HCT116 (cell line): Measurements from ENCODE around the gene ATM. TPM values are rescaled to one million over a fixed set of nuclear protein-coding genes. Genes with fewer than 3 reads are reported as not detected.

Source experiments
- ATAC-seq: fragments of 200-7000 bp; cut with Tn5 transposase; 2 replicates; pipeline ENCODE4 v1.9.1; 2020; ENCODE audit warnings: mild to moderate bottlenecking, moderate library complexity
- BruUV-seq: library from RNA; stranded (reverse); fragments of 400-500 nt; replicated peaks from 2 replicates; lab custom pipeline; 2021; lab: Mats Ljungman, UMichigan
- CTCF ChIA-PET: fragments of 300-600 bp; sonication (Branson Sonifier 250); formaldehyde crosslinking; loops from one replicate; lab custom pipeline; 2021; ENCODE audit warnings: antibody characterized with exemption; lab: Charles Lee
- POLR2A ChIA-PET: fragments of 300-600, 350-600 bp; sonication (Branson Sonifier 250); formaldehyde crosslinking; loops from one replicate; lab custom pipeline; 2021; ENCODE audit warnings: antibody characterized with exemption; lab: Charles Lee
- RAD21 ChIA-PET, 2 experiments: fragments of 300-600 bp; sonication (Branson Sonifier 250); formaldehyde crosslinking; loops; one replicate each; lab custom pipeline; 2023; ENCODE audit warnings: low total read pairs in 2 of 2; ENCODE audit not compliant: uncharacterized antibody in 2 of 2, unreplicated experiment in 2 of 2, low non-redundant PET in 1 of 2; lab: Charles Lee
- DNase-seq: peaks from one replicate; pipeline ENCODE4 v3.0.0-alpha.2; 2010; ENCODE audit warnings: low read depth, low spot score
- H2AFZ ChIP-seq: fragments of 200-600 bp; shearing (Covaris generic), sonication (generic); 2 replicates; pipeline ENCODE4 v1.6.1; 2017; ENCODE audit warnings: low read depth, mixed run types, mixed read lengths, antibody characterized with exemption, low read length; ENCODE audit not compliant: poor library complexity, severe bottlenecking
- H3K27ac ChIP-seq: 2 replicates; pipeline ENCODE4 v1.5.1; 2012; ENCODE audit warnings: low read depth, low read length
- H3K27me3 ChIP-seq: fragments of 200-600 bp; sonication (generic); 2 replicates; pipeline ENCODE4 v1.6.1; 2016; ENCODE audit warnings: mixed run types, low read length, mixed read lengths; ENCODE audit not compliant: insufficient read depth
- H3K36me3 ChIP-seq, 2 experiments: fragments of 200-500 bp in 1 of 2; fragments of 200-600 bp in 1 of 2; sonication (Bioruptor generic) in 1 of 2; sonication (generic) in 1 of 2; 2 replicates each; pipeline versions ENCODE4 v1.5.1 to v1.6.1; 2014 to 2016; ENCODE audit warnings: low read length in 2 of 2, inconsistent platforms in 1 of 2, mixed read lengths in 1 of 2, mixed run types in 1 of 2; ENCODE audit not compliant: insufficient read depth in 2 of 2, control insufficient read depth in 1 of 2
- H3K4me1 ChIP-seq, 2 experiments: fragments of 200-600 bp in 1 of 2; sonication (generic) in 1 of 2; 2 replicates each; pipeline versions ENCODE4 v1.5.1 to v1.6.1; 2012 to 2017; ENCODE audit warnings: low read length in 2 of 2, inconsistent platforms in 1 of 2, mild to moderate bottlenecking in 1 of 2, mixed read lengths in 1 of 2, mixed run types in 1 of 2, moderate library complexity in 1 of 2; ENCODE audit not compliant: insufficient read depth in 2 of 2, control insufficient read depth in 1 of 2
- H3K4me2 ChIP-seq: fragments of 200-600 bp; sonication (generic); 2 replicates; pipeline ENCODE4 v1.6.1; 2017; ENCODE audit warnings: mixed run types, low read length, mixed read lengths
- H3K4me3 ChIP-seq, 2 experiments: fragments of 200-600 bp in 1 of 2; sonication (generic) in 1 of 2; replicated peaks in 1 of 2; 2 replicates each; pipeline ENCODE4 v1.5.1; 2011 to 2016; ENCODE audit warnings: low read length in 2 of 2, control low read depth in 1 of 2, low read depth in 1 of 2, mild to moderate bottlenecking in 1 of 2, mixed read lengths in 1 of 2, mixed run types in 1 of 2
- H3K79me2 ChIP-seq: fragments of 200-600 bp; sonication (generic); 2 replicates; pipeline ENCODE4 v1.6.1; 2017; ENCODE audit warnings: mild to moderate bottlenecking, mixed run types, low read length, moderate library complexity, mixed read lengths; ENCODE audit not compliant: insufficient read depth
- H3K9ac ChIP-seq: fragments of 200-600 bp; sonication (generic); 2 replicates; pipeline ENCODE4 v1.6.1; 2016; ENCODE audit warnings: low read length, mixed read lengths
- H3K9me2 ChIP-seq: fragments of 200-600 bp; sonication (generic), shearing (Covaris generic); 2 replicates; pipeline ENCODE4 v1.6.1; 2017; ENCODE audit warnings: mixed run types, mild to moderate bottlenecking, moderate library complexity; ENCODE audit not compliant: insufficient read depth
- H3K9me3 ChIP-seq, 2 experiments: fragments of 200-500 bp in 1 of 2; fragments of 200-600 bp in 1 of 2; sonication (Bioruptor generic) in 1 of 2; sonication (generic) in 1 of 2; 2 replicates each; pipeline ENCODE4 v1.6.1; 2014 to 2017; ENCODE audit warnings: low read length in 2 of 2, mixed read lengths in 2 of 2, inconsistent platforms in 1 of 2, low read depth in 1 of 2, mild to moderate bottlenecking in 1 of 2, mixed run types in 1 of 2, moderate library complexity in 1 of 2; ENCODE audit not compliant: control insufficient read depth in 1 of 2, insufficient read depth in 1 of 2
- H4K20me1 ChIP-seq: fragments of 200-600 bp; sonication (generic), shearing (Covaris generic); 2 replicates; pipeline ENCODE4 v1.6.1; 2017; ENCODE audit warnings: mixed run types, mild to moderate bottlenecking, moderate library complexity; ENCODE audit not compliant: insufficient read depth
- CBX3 ChIP-seq: IDR thresholded peaks from 2 replicates; pipeline ENCODE4 v1.6.1; 2012; ENCODE audit warnings: low read depth
- EZH2 ChIP-seq: fragments of 200-600 bp; sonication (generic); IDR thresholded peaks from 2 replicates; pipeline ENCODE4 v1.6.1; 2017; ENCODE audit warnings: antibody characterized with exemption, mixed run types
- EZH2phosphoT487 ChIP-seq: fragments of 200-600 bp; IDR thresholded peaks from 2 replicates; pipeline ENCODE4 v1.6.1; 2018; ENCODE audit warnings: antibody characterized with exemption, borderline replicate concordance
- FOSL1 ChIP-seq: IDR thresholded peaks from 2 replicates; pipeline ENCODE4 v1.6.1; 2012; ENCODE audit warnings: low read depth
- POLR2A ChIP-seq: IDR thresholded peaks from 2 replicates; pipeline ENCODE4 v1.7.0; 2011; ENCODE audit warnings: borderline replicate concordance; ENCODE audit not compliant: insufficient read depth, insufficient read length; ENCODE audit errors: extremely low read depth
- POLR2AphosphoS5 ChIP-seq: IDR thresholded peaks from 2 replicates; pipeline ENCODE4 v1.6.1; 2011; ENCODE audit warnings: mild to moderate bottlenecking, low read depth, low read length, moderate library complexity
- RAD21 ChIP-seq: IDR thresholded peaks from 2 replicates; pipeline ENCODE4 v1.6.1; 2012; ENCODE audit warnings: low read depth, mild to moderate bottlenecking
- SP1 ChIP-seq: IDR thresholded peaks from 2 replicates; pipeline ENCODE4 v1.6.1; 2012; ENCODE audit warnings: low read depth
- YY1 ChIP-seq: IDR thresholded peaks from 2 replicates; pipeline ENCODE4 v1.6.1; 2011; ENCODE audit warnings: low read length, low read depth, moderate library complexity, mild to moderate bottlenecking; ENCODE audit not compliant: insufficient replicate concordance; ENCODE audit errors: extremely low read depth
- intact Hi-C: fragments of 100-400 bp; cut with micrococcal nuclease; formaldehyde crosslinking; loops from 2 replicates; pipeline ENCODE4 v1.10.0; 2022
- total RNA-seq: library from RNA; stranded (reverse); gene quantifications from one replicate; pipeline ENCODE4 v1.2.1, GENCODE V29; 2021; ENCODE audit not compliant: unreplicated experiment
- TF ChIP-seq, protein P1 (sequence below): IDR thresholded peaks from 2 replicates; pipeline ENCODE4 v1.6.1; 2011; ENCODE audit warnings: mild to moderate bottlenecking, low read length, moderate library complexity; ENCODE audit not compliant: insufficient replicate concordance; ENCODE audit errors: extremely low read depth
- TF ChIP-seq, protein P2 (sequence below): IDR thresholded peaks from 2 replicates; pipeline ENCODE4 v1.6.1; 2012
- TF ChIP-seq, protein P3 (sequence below): IDR thresholded peaks from 2 replicates; pipeline ENCODE4 v1.6.1; 2012; ENCODE audit warnings: low read depth

ATM gene
- total RNA-seq, 1 experiment from 2014 or later: 32.2 TPM

DNA sequence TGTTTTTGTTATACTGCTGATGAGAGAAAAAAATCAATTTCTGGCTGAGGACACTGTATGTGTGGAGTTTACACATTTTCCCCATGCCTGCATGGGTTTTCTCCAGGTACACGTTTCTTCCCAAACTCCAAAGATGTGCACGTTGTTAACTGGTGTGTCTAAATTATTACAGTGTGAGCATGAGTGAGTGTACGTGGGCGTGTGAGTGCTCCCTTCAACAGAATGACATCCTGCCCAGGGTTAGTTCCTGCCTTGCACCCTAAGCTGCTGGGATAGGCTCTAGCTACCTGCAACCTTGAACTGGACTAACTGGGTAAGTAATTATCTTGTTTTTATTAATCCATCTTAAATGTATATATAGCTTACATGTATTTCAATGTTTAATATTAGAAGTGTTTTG, 5.9 kb upstream of the ATM start:
- H2AFZ ChIP-seq: no peak overlapping the region
- intact Hi-C loops: no loop called here
- H3K27ac ChIP-seq: no peak overlapping the region
- H3K36me3 ChIP-seq: peaks cover 0 to 5% of the 10 kb centered on the region in 2 experiments; a peak in 1 of 4 replicates
- ChIA-PET POLR2A (no interaction called here), CTCF (no interaction called here), RAD21 (interaction anchor here in 1 of 2 experiments (0.6 kb wide), 1 partner anchor 86 kb away, joined by 4 read pairs; no protein-coding TSS in a partner anchor)
- peaks cover 0 to 10% of the 10 kb centered on the region in 2 experiments; a peak in 3 of 4 replicates for H3K4me1 ChIP-seq
- no peak overlapping the region for H3K4me3 ChIP-seq
- ATAC-seq (no peak), DNase-seq (no peak)
- H3K9me3 ChIP-seq: no peaks in the 10 kb centered on the region
- no peak overlapping the region for H3K9ac ChIP-seq
- peaks cover 11% of the 10 kb centered on the region; the same call in 1 of the 2 replicates for H4K20me1 ChIP-seq
- TF ChIP-seq, protein P1, sequence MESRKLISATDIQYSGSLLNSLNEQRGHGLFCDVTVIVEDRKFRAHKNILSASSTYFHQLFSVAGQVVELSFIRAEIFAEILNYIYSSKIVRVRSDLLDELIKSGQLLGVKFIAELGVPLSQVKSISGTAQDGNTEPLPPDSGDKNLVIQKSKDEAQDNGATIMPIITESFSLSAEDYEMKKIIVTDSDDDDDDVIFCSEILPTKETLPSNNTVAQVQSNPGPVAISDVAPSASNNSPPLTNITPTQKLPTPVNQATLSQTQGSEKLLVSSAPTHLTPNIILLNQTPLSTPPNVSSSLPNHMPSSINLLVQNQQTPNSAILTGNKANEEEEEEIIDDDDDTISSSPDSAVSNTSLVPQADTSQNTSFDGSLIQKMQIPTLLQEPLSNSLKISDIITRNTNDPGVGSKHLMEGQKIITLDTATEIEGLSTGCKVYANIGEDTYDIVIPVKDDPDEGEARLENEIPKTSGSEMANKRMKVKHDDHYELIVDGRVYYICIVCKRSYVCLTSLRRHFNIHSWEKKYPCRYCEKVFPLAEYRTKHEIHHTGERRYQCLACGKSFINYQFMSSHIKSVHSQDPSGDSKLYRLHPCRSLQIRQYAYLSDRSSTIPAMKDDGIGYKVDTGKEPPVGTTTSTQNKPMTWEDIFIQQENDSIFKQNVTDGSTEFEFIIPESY: no peak
- TF ChIP-seq EZH2phosphoT487 (no peak), SP1 (no peak), CBX3 (no peak), POLR2A (no peak), POLR2AphosphoS5 (no peak), EZH2 (no peak), RAD21 (no peak), FOSL1 (no peak), YY1 (no peak)
- TF ChIP-seq, protein P2, sequence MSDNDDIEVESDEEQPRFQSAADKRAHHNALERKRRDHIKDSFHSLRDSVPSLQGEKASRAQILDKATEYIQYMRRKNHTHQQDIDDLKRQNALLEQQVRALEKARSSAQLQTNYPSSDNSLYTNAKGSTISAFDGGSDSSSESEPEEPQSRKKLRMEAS: no peak
- TF ChIP-seq, protein P3, sequence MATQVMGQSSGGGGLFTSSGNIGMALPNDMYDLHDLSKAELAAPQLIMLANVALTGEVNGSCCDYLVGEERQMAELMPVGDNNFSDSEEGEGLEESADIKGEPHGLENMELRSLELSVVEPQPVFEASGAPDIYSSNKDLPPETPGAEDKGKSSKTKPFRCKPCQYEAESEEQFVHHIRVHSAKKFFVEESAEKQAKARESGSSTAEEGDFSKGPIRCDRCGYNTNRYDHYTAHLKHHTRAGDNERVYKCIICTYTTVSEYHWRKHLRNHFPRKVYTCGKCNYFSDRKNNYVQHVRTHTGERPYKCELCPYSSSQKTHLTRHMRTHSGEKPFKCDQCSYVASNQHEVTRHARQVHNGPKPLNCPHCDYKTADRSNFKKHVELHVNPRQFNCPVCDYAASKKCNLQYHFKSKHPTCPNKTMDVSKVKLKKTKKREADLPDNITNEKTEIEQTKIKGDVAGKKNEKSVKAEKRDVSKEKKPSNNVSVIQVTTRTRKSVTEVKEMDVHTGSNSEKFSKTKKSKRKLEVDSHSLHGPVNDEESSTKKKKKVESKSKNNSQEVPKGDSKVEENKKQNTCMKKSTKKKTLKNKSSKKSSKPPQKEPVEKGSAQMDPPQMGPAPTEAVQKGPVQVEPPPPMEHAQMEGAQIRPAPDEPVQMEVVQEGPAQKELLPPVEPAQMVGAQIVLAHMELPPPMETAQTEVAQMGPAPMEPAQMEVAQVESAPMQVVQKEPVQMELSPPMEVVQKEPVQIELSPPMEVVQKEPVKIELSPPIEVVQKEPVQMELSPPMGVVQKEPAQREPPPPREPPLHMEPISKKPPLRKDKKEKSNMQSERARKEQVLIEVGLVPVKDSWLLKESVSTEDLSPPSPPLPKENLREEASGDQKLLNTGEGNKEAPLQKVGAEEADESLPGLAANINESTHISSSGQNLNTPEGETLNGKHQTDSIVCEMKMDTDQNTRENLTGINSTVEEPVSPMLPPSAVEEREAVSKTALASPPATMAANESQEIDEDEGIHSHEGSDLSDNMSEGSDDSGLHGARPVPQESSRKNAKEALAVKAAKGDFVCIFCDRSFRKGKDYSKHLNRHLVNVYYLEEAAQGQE: no peak
- H3K4me2 ChIP-seq: no peak overlapping the region
- no peaks in the 10 kb centered on the region for H3K9me2 ChIP-seq
- no TSS peak for BruUV-seq
- no peaks in the 10 kb centered on the region for H3K27me3 ChIP-seq
- peaks cover 97% of the 10 kb centered on the region for H3K79me2 ChIP-seq
